Epithelial cell of esophagus (primary cell): ENCODE measurements around the gene GJC2.
A peak's percentile ranks its signal among the peaks of the same experiment; 100 is the strongest.

ENCODE experiments used
- DNase-seq: peaks from one replicate; pipeline ENCODE4 v3.0.0; 2010; ENCODE audit warnings: low read depth
- H3K4me3 ChIP-seq: 2 replicates; pipeline ENCODE4 v1.5.1; 2011; ENCODE audit warnings: mild to moderate bottlenecking, low read length, control low read depth
- CTCF ChIP-seq: IDR thresholded peaks from 2 replicates; pipeline ENCODE4 v1.5.1; 2011; ENCODE audit warnings: low read depth, mild to moderate bottlenecking, low read length, control low read depth, inconsistent platforms; ENCODE audit not compliant: insufficient read depth; ENCODE audit errors: missing control alignments

The GJC2 gene

GRCh38 chr1:228149406-228150119, at the start of gene GJC2:
Gene GJC2 (plus strand): TSS chr1:228149930. CDS start chr1:228157759, 7,829 bp downstream.
- H3K4me3 ChIP-seq: peak within 1 kb of the TSS; percentile 8
- TF ChIP-seq CTCF: no peak
- DNase-seq: no peak

- no peak overlapping the region for H3K4me3 ChIP-seq
- DNase-seq: no peak
- TF ChIP-seq CTCF: no peak
Measured at GRCh38 chr1:228100822-228101613, 48.7 kb upstream of the GJC2 start.

- no peak for TF ChIP-seq CTCF
- H3K4me3 ChIP-seq: peak overlapping the region; percentile 76
- DNase-seq: no peak
Measured at GRCh38 chr1:228101614-228101993, 48.1 kb upstream of the GJC2 start.

GRCh38 chr1:228101994-228102790, 47.5 kb upstream of the GJC2 start:
- TF ChIP-seq CTCF: peak; percentile 26
- peak overlapping the region; percentile 76 for H3K4me3 ChIP-seq
- peak; percentile 57 for DNase-seq

GRCh38 chr1:228102791-228103620, 46.7 kb upstream of the GJC2 start, which contains the start of gene C1orf35:
Gene C1orf35 (minus strand): TSS chr1:228103325. CDS start chr1:228103227, 98 bp downstream.
- no peak for TF ChIP-seq CTCF
- DNase-seq: peak; percentile 93
- H3K4me3 ChIP-seq: peak within 1 kb of the TSS; percentile 76
